Pancreas (tissue), 10 donors: ENCODE measurements around the gene SLC27A1. TPM values are rescaled to one million over a fixed set of nuclear protein-coding genes. Genes with fewer than 3 reads are reported as not detected.

Experiments
- ATAC-seq, 4 donors: fragments of 200-7000 bp; cut with Tn5 transposase; one replicate each; pipeline versions ENCODE4 v1.8.0 to v1.9.1; 2020; ENCODE audit warnings: mild to moderate bottlenecking in 4 of 4, moderate library complexity in 4 of 4
- DNase-seq, 6 donors: peaks; one replicate each; pipeline ENCODE4 v3.0.0-alpha.2; 2020
- FAIRE-seq: peaks from 2 replicates; lab custom pipeline; 2012; peaks lifted over from hg19 to GRCh38; lab: Jason Lieb, UNC
- H3K27ac ChIP-seq, 4 donors: fragments of 200-600 bp; sonication (generic); 1 replicate in 3 of 4; 2 replicates in 1 of 4; pipeline versions ENCODE4 v1.5.0 to v1.8.0; 2020
- H3K27me3 ChIP-seq, 4 donors: fragments of 200-600 bp; one replicate each; pipeline ENCODE4 v1.8.0; 2021
- H3K36me3 ChIP-seq, 3 donors: fragments of 200-600 bp; sonication (generic) in 1 of 3; one replicate each; pipeline versions ENCODE4 v1.5.0 to v1.8.0; 2020 to 2021
- H3K4me1 ChIP-seq, 3 donors: fragments of 200-600 bp; one replicate each; pipeline ENCODE4 v1.8.0; 2021
- H3K4me3 ChIP-seq, 4 donors: fragments of 200-600 bp; sonication (generic) in 2 of 4; one replicate each; pipeline versions ENCODE4 v1.5.0 to v1.8.0; 2020 to 2021
- H3K9me3 ChIP-seq, 4 donors: fragments of 200-600 bp; one replicate each; pipeline ENCODE4 v1.8.0; 2021
- WGBS, 2 donors: extraction: QIAGEN DNeasy Blood & Tissue Kit; methylation state at CpG; one replicate each; pipeline ENCODE4 v1.1.7; 2013; 5-methylcytosine and 5-hydroxymethylcytosine counted together
- intact Hi-C, 3 donors: fragments of 100-400 bp; cut with DNase I; formaldehyde crosslinking; loops; one replicate each; pipeline versions ENCODE4 v1.11.1 to v1.14.2; 2022
- polyA plus RNA-seq, 2 donors: library from polyadenylated mRNA; stranded (reverse); fragments of 200-250 nt; gene quantifications; one replicate each; pipeline ENCODE4 v1.2.3, GENCODE V29; 2013
- total RNA-seq, 6 donors: library from RNA; stranded (reverse); fragmentation: NEBNext Ultra II Directional in 4 of 6; extraction: Animal tissue kit (Norgen Biotek cat#: 25700) in 4 of 6; gene quantifications; one replicate each; pipeline versions ENCODE4 v1.2.1 to v1.2.4, GENCODE V29; 2021 to 2023
- TF ChIP-seq, protein P1 (sequence below), 4 donors: fragments of 200-600 bp; sonication (generic) in 3 of 4; IDR thresholded peaks; one replicate each; pipeline versions ENCODE4 v1.5.0 to v1.8.0; 2021; ENCODE audit warnings: antibody characterized with exemption in 4 of 4
- donor health status: healthy with polysubstance abuse.
- donor health status: DM: no; HTN: no; CAD: no; lungs with moderate emphysema.
- donor health status: DM: no; HTN: no; CAD: no.
- donor health status: control.
- donor health status: control.
- donor health status: Bipolar disorder and iron deficiency.
- donor health status: DM: yes; HTN: yes; CAD: no.
- donor health status: DM: no; HTN: no; CAD: no.
- donor health status: DM: no; HTN: no; CAD: no.
- donor health status: DM: yes; HTN: yes; CAD: no.

Gene SLC27A1
- total and polyA plus RNA-seq, 8 donors = 9.4 to 37.1 (median 11.4) TPM

DNA sequence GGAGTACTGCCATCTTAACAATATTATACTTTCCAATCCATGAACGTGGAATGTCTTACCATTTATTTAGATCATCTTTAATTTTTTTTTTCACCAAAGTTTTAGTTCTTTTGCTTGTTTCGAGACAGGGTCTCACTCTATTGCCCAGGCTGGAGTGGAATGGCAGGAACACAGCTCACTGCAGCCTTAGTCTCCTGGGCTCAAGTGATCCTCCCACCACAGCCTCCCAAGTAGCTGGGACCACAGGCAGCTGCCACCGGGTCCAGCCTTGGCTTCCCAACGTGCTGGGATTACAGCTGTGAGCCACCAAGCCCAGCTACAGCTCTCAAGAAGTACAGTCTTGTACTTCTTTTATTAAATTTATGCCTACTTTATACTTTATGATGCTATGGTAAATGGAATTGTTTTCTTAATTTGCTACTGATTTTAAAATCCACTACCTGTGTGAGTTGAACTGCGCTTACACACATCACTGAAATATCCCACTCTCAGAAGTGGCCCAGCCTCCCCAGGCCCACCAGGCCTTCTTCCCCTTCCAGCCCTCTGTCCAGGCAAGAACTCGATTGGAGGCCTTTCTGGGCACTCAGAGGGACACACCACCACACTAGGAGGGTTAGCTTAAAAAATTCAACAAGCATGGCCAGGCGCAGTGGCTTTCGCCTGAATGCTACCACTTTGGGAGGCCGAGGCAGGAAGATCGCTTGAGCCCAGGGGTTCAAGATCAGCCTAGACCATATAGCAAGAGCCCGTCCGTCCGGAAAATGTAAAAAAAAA is 40.1 kb downstream of the SLC27A1 start:
- H3K36me3 ChIP-seq = no peaks in the 10 kb centered on the region
- H3K4me3 ChIP-seq = peak overlapping the region; percentile 60 to 99 (median 72)
- H3K4me1 ChIP-seq = peaks cover 10 to 21% (median 10%) of the 10 kb centered on the region in 3 donors
- DNase-seq (no peak), FAIRE-seq (no peak), ATAC-seq (no peak)
- peak overlapping the region in 1 of 4 donors; percentile 97 for H3K27ac ChIP-seq
- no peaks in the 10 kb centered on the region for H3K27me3 ChIP-seq
- TF ChIP-seq, protein P1, sequence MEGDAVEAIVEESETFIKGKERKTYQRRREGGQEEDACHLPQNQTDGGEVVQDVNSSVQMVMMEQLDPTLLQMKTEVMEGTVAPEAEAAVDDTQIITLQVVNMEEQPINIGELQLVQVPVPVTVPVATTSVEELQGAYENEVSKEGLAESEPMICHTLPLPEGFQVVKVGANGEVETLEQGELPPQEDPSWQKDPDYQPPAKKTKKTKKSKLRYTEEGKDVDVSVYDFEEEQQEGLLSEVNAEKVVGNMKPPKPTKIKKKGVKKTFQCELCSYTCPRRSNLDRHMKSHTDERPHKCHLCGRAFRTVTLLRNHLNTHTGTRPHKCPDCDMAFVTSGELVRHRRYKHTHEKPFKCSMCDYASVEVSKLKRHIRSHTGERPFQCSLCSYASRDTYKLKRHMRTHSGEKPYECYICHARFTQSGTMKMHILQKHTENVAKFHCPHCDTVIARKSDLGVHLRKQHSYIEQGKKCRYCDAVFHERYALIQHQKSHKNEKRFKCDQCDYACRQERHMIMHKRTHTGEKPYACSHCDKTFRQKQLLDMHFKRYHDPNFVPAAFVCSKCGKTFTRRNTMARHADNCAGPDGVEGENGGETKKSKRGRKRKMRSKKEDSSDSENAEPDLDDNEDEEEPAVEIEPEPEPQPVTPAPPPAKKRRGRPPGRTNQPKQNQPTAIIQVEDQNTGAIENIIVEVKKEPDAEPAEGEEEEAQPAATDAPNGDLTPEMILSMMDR (IDR thresholded peaks at IDR 0.05) = no peak
- no peaks in the 10 kb centered on the region for H3K9me3 ChIP-seq
- WGBS, 2 donors = 45 to 46% methylated on average over 13 of the region's 13 CpGs
- intact Hi-C loops = no loop called here

GRCh38 chr19:17511724-17512573 is 41.6 kb downstream of the SLC27A1 start:
- DNase-seq (peak; percentile 86 to 96 (median 89)), FAIRE-seq (no peak)
- intact Hi-C loops = no loop called here

GRCh38 chr19:17512574-17512939 is 42.2 kb downstream of the SLC27A1 start:
- ATAC-seq = no peak
- H3K4me1 ChIP-seq = peaks cover 10 to 21% (median 10%) of the 10 kb centered on the region in 3 donors
- no peak for DNase-seq
- no peak for FAIRE-seq
- intact Hi-C loops = no loop called here
- H3K9me3 ChIP-seq = no peaks in the 10 kb centered on the region
- H3K36me3 ChIP-seq = peaks cover 0 to 5% (median 0%) of the 10 kb centered on the region in 3 donors
- no peaks in the 10 kb centered on the region for H3K27me3 ChIP-seq
- TF ChIP-seq, protein P1 (IDR thresholded peaks at IDR 0.05) = no peak
- peak overlapping the region; percentile 60 to 99 (median 72) for H3K4me3 ChIP-seq
- 57% methylated on average over 9 of the region's 9 CpGs for WGBS, 2 donors
- peak overlapping the region; percentile 93 to 97 (median 94) for H3K27ac ChIP-seq

More at GRCh38 chr19:17511724-17512573, 41.6 kb downstream of the SLC27A1 start:
- Histone ChIP-seq H3K27ac (peak overlapping the region; percentile 93 to 97 (median 94)), H3K9me3 (no peaks in the 10 kb centered on the region), H3K4me3 (peak overlapping the region; percentile 60 to 99 (median 72)), H3K4me1 (peaks cover 10 to 21% (median 10%) of the 10 kb centered on the region in 3 donors), H3K27me3 (no peaks in the 10 kb centered on the region), H3K36me3 (no peaks in the 10 kb centered on the region)
- ATAC-seq = peak; percentile 84 to 87 (median 86)
- TF ChIP-seq, protein P1 (IDR thresholded peaks at IDR 0.05) = no peak
- WGBS, 2 donors = 1% methylated on average over 74 to 82 of the region's 82 CpGs

GRCh38 chr19:17515408-17516149 is 45.3 kb downstream of the SLC27A1 start:
- FAIRE-seq = no peak
- TF ChIP-seq, protein P1 (IDR thresholded peaks at IDR 0.05) = no peak
- 84 to 89% methylated on average over 15 of the region's 15 CpGs for WGBS, 2 donors
- peaks cover 2 to 5% (median 4%) of the 10 kb centered on the region in 3 donors for H3K4me1 ChIP-seq
- peaks cover 0 to 11% (median 0%) of the 10 kb centered on the region in 3 donors for H3K36me3 ChIP-seq
- no peak overlapping the region for H3K27ac ChIP-seq
- intact Hi-C loops = no loop called here
- no peaks in the 10 kb centered on the region for H3K9me3 ChIP-seq
- no peak for DNase-seq
- ATAC-seq = no peak
- H3K27me3 ChIP-seq = no peaks in the 10 kb centered on the region
- no peak overlapping the region for H3K4me3 ChIP-seq
